ENCODE measurements around the gene RARB.

Gene RARB

GRCh38 chr3:25619382-25619781 is 191.3 kb downstream of the RARB start:
- DNase-seq: no peak

GRCh38 chr3:25620493-25620892 is 192.4 kb downstream of the RARB start:
- no peak for DNase-seq

GRCh38 chr3:25621087-25621486 is 193.0 kb downstream of the RARB start:
- DNase-seq: no peak

- DNase-seq: no peak
Observed at GRCh38 chr3:25631989-25632388, 203.9 kb downstream of the RARB start.

GRCh38 chr3:25633919-25634318 is 205.9 kb downstream of the RARB start:
- no peak for DNase-seq

- DNase-seq: no peak
Observed at GRCh38 chr3:25635038-25635437, 207.0 kb downstream of the RARB start.
